Glutamatergic neuron (in vitro differentiated cells): ENCODE measurements around the gene CCDC136. TPM values are rescaled to one million over a fixed set of nuclear protein-coding genes. Genes with fewer than 3 reads are reported as not detected.

ENCODE experiments used
- DNase-seq: peaks from one replicate; pipeline ENCODE4 v3.0.0; 2022
- H3K27ac Mint-ChIP-seq: one replicate; pipeline ENCODE4 v1.8.0; 2020; ENCODE audit warnings: mild to moderate bottlenecking, mixed read lengths, inconsistent platforms; ENCODE audit not compliant: unreplicated experiment
- H3K27me3 Mint-ChIP-seq: one replicate; pipeline ENCODE4 v1.8.0; 2020; ENCODE audit warnings: mild to moderate bottlenecking, moderate library complexity, mixed read lengths, inconsistent platforms; ENCODE audit not compliant: unreplicated experiment
- H3K36me3 Mint-ChIP-seq: one replicate; pipeline ENCODE4 v1.8.0; 2020; ENCODE audit warnings: mild to moderate bottlenecking, mixed read lengths, inconsistent platforms; ENCODE audit not compliant: unreplicated experiment
- H3K4me1 Mint-ChIP-seq: one replicate; pipeline ENCODE4 v1.8.0; 2020; ENCODE audit warnings: mild to moderate bottlenecking, low read depth, mixed read lengths, inconsistent platforms; ENCODE audit not compliant: unreplicated experiment
- H3K4me3 Mint-ChIP-seq: one replicate; pipeline ENCODE4 v1.8.0; 2020; ENCODE audit warnings: mild to moderate bottlenecking, mixed read lengths, inconsistent platforms; ENCODE audit not compliant: unreplicated experiment
- H3K9me3 Mint-ChIP-seq: one replicate; pipeline ENCODE4 v1.8.0; 2020; ENCODE audit warnings: mild to moderate bottlenecking, moderate library complexity, mixed read lengths, inconsistent platforms; ENCODE audit not compliant: unreplicated experiment
- CTCF ChIP-seq: fragments of 200-600 bp; sonication (generic); IDR thresholded peaks from one replicate; pipeline ENCODE4 v1.5.0; 2021; ENCODE audit not compliant: partially characterized antibody, unreplicated experiment
- total RNA-seq: library from RNA; stranded (reverse); fragmentation: NEBNext Ultra II Directional; extraction: Animal tissue kit (Norgen Biotek cat#: 25700); gene quantifications from one replicate; pipeline ENCODE4 v1.2.1, GENCODE V29; 2021; ENCODE audit not compliant: unreplicated experiment

The CCDC136 gene
- total RNA-seq, 1 donor from 2014 or later, result 202 TPM

DNA sequence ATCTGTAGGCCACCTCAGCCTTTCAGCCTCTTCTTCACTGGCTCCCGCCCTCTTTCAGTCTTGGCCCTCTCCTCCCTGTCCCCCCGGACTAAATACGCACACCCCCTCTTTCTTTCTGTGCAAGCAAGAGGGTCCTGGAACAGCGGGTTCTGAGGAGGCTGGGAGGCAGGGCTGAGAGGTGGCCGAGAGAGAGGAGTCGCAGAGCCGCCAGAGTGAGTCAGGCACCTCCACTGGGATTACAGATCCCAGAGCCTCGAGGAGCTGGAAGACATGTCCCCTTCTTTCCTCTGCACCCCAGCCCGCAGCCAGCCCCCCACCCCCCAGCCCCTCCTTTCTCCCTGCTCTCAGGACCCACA, 182 bp downstream of the CCDC136 start:
- no peak for DNase-seq
- peaks cover 11% of the 10 kb centered on the region for H3K4me1 Mint-ChIP-seq
- H3K9me3 Mint-ChIP-seq, result peaks cover 6% of the 10 kb centered on the region
- H3K36me3 Mint-ChIP-seq, result peaks cover 19% of the 10 kb centered on the region
- TF ChIP-seq CTCF, result no peak
- peak overlapping the region; percentile 78 for H3K27ac Mint-ChIP-seq
- peak overlapping the region; percentile 90 for H3K4me3 Mint-ChIP-seq
- H3K27me3 Mint-ChIP-seq, result peaks cover 11% of the 10 kb centered on the region

GRCh38 chr7:128792471-128793180, 858 bp downstream of the CCDC136 start:
- TF ChIP-seq CTCF, result no peak
- H3K4me1 Mint-ChIP-seq, result peaks cover 11% of the 10 kb centered on the region
- peaks cover 6% of the 10 kb centered on the region for H3K9me3 Mint-ChIP-seq
- peaks cover 26% of the 10 kb centered on the region for H3K36me3 Mint-ChIP-seq
- H3K4me3 Mint-ChIP-seq, result peak overlapping the region; percentile 90
- peak; percentile 53 for DNase-seq
- peak overlapping the region; percentile 78 for H3K27ac Mint-ChIP-seq
- peaks cover 13% of the 10 kb centered on the region for H3K27me3 Mint-ChIP-seq

- peaks cover 13% of the 10 kb centered on the region for H3K27me3 Mint-ChIP-seq
- H3K4me3 Mint-ChIP-seq, result peak overlapping the region; percentile 90
- peaks cover 26% of the 10 kb centered on the region for H3K36me3 Mint-ChIP-seq
- no peak overlapping the region for H3K27ac Mint-ChIP-seq
- peaks cover 11% of the 10 kb centered on the region for H3K4me1 Mint-ChIP-seq
- peaks cover 6% of the 10 kb centered on the region for H3K9me3 Mint-ChIP-seq
- no peak for TF ChIP-seq CTCF
- no peak for DNase-seq
These were observed 1.4 kb downstream of the CCDC136 start for GRCh38 chr7:128793181-128793547.

DNA sequence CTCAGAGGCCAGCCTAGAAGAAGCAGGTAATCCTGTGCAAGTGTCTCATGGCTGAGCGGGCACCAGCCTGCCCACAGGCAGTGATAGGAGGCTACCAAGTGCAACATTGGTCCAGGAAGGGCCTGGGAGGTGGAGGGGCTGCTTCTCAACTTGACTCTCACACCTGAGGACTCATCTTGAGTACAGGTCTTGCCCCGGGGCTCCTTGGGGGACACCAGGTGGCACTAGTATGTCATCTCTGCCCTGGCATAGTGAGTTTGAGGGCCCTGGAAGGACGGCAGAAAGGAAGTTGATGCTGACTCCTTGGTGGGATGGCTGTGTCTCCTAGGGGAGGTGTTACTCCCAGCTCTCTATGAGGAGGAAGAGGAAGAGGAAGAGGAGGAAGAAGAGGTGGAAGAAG, 2.3 kb downstream of the CCDC136 start:
- Mint-ChIP-seq H3K36me3 (peaks cover 26% of the 10 kb centered on the region), H3K4me1 (peaks cover 11% of the 10 kb centered on the region), H3K4me3 (peak overlapping the region; percentile 50), H3K27me3 (peaks cover 13% of the 10 kb centered on the region), H3K27ac (no peak overlapping the region), H3K9me3 (peaks cover 5% of the 10 kb centered on the region)
- TF ChIP-seq CTCF, result no peak
- DNase-seq, result no peak

DNA sequence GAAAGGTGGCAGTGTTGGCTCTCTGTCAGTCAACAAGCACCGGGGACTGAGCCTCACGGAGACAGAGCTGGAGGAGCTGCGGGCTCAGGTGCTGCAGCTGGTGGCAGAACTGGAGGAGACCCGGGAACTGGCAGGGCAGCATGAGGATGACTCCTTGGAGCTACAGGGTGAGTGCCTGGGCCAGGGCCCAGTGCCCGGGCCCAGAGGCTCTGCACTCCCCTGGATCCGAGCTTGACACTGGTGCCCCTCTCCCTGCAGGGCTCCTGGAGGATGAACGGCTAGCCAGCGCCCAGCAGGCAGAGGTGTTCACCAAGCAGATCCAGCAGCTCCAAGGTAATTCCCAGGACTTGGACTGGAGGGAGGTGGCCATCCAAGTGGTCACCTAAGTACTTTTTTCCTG, 2.7 kb downstream of the CCDC136 start:
- Mint-ChIP-seq H3K36me3 (peaks cover 26% of the 10 kb centered on the region), H3K27me3 (peaks cover 13% of the 10 kb centered on the region), H3K27ac (no peak overlapping the region), H3K4me1 (peaks cover 11% of the 10 kb centered on the region), H3K9me3 (peaks cover 5% of the 10 kb centered on the region), H3K4me3 (peak overlapping the region; percentile 50)
- no peak for TF ChIP-seq CTCF
- no peak for DNase-seq
